Esophagus muscularis mucosa (tissue), 4 donors: ENCODE results near the gene TXNDC16. TPM values are rescaled to one million over a fixed set of nuclear protein-coding genes. Genes with fewer than 3 reads are reported as not detected.

Source experiments
- DNase-seq: peaks from one replicate; pipeline ENCODE4 v3.0.0-alpha.2; 2017; ENCODE audit errors: extremely low spot score
- H3K27ac ChIP-seq, 4 donors: fragments of 200-600 bp; sonication (generic); replicated peaks in 1 of 4; 1 replicate in 3 of 4; 2 replicates in 1 of 4; pipeline ENCODE4 v1.5.1; 2016 to 2019; ENCODE audit warnings: mild to moderate bottlenecking in 1 of 4
- H3K27me3 ChIP-seq, 4 donors: fragments of 200-600 bp; sonication (generic); one replicate each; pipeline versions ENCODE4 v1.5.1 to v1.6.0; 2016 to 2019
- H3K36me3 ChIP-seq, 4 donors: fragments of 200-600 bp; sonication (generic); one replicate each; pipeline ENCODE4 v1.5.1; 2016 to 2019
- H3K4me1 ChIP-seq, 4 donors: fragments of 200-600 bp; sonication (generic); one replicate each; pipeline ENCODE4 v1.5.1; 2016 to 2019
- H3K4me3 ChIP-seq, 4 donors: fragments of 200-600 bp; sonication (generic); 1 replicate in 2 of 4; 2 replicates in 2 of 4; pipeline ENCODE4 v1.5.1; 2016 to 2019; ENCODE audit warnings: mild to moderate bottlenecking in 4 of 4, moderate library complexity in 1 of 4
- H3K9me3 ChIP-seq, 4 donors: fragments of 200-600 bp; sonication (generic); 1 replicate in 3 of 4; 2 replicates in 1 of 4; pipeline ENCODE4 v1.5.1; 2016 to 2019
- CTCF ChIP-seq, 3 experiments: fragments of 200-600 bp in 2 of 3; fragments of 450-650 bp in 1 of 3; sonication (generic) in 2 of 3; IDR thresholded peaks; one replicate each; pipeline ENCODE4 v1.5.1; 2017 to 2019; ENCODE audit warnings: antibody characterized with exemption in 3 of 3, mild to moderate bottlenecking in 2 of 3, moderate library complexity in 1 of 3
- EP300 ChIP-seq: sonication (generic); formaldehyde crosslinking; IDR thresholded peaks from one replicate; pipeline ENCODE4 v1.6.1; 2017; ENCODE audit warnings: antibody characterized with exemption
- POLR2A ChIP-seq: fragments of 450-650 bp; IDR thresholded peaks from one replicate; pipeline ENCODE4 v1.6.1; 2017; ENCODE audit warnings: antibody characterized with exemption, moderate library complexity, mild to moderate bottlenecking, low read depth
- POLR2AphosphoS5 ChIP-seq, 2 donors: sonication (generic); formaldehyde crosslinking; IDR thresholded peaks; one replicate each; pipeline ENCODE4 v1.6.1; 2017; ENCODE audit warnings: antibody characterized with exemption in 2 of 2
- WGBS: methylation state at CpG from one replicate; pipeline ENCODE4 v1.1.5; 2018; 5-methylcytosine and 5-hydroxymethylcytosine counted together
- intact Hi-C: fragments of 100-400 bp; cut with DNase I; formaldehyde crosslinking; loops from one replicate; pipeline ENCODE4 v1.15.1; 2023
- total RNA-seq, 4 donors: library from RNA; depleted of rRNA; stranded (reverse); fragments of >200 nt; gene quantifications; one replicate each; pipeline versions ENCODE4 v1.1.0 to v1.2.1, GENCODE V29; 2016

The TXNDC16 gene
- total RNA-seq, 4 donors from 2014 or later: 6.5 to 12.5 (median 11.8) TPM

DNA sequence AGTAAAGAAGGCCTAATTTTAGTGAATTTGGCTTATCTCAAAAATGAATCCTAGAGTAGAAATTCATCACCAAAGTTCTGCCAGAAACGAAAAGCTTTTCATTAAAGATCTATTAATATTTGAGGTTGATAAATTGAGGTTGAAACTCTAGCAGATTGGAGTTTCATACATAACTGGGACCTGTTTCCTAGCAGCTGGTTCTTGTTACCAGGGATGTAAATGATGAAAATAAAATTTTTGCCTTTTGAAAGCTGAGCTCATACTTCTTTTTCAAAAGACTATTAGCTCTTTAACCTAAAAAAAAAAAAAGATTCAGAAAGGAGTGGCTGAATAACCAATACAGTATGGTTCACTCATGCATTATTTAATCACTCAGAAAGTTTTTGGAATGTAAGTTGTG is 139.9 kb downstream of the TXNDC16 start:
- TF ChIP-seq CTCF (IDR thresholded peaks at IDR 0.05): no peak
- no peak for TF ChIP-seq EP300
- no peak for TF ChIP-seq POLR2A
- no peak for TF ChIP-seq POLR2AphosphoS5 (IDR thresholded peaks at IDR 0.05)
- WGBS: 50% methylated on average over 1 of the region's 1 CpG
- Histone ChIP-seq H3K27ac (no peak overlapping the region), H3K9me3 (no peaks in the 10 kb centered on the region), H3K4me1 (peaks cover 0 to 3% (median 0%) of the 10 kb centered on the region in 4 donors), H3K4me3 (no peak overlapping the region), H3K36me3 (no peaks in the 10 kb centered on the region), H3K27me3 (no peaks in the 10 kb centered on the region)
- intact Hi-C loops: no loop called here
- no peak for DNase-seq

- 86% methylated on average over 1 of the region's 1 CpG for WGBS
- no peak overlapping the region for H3K27ac ChIP-seq
- no peaks in the 10 kb centered on the region for H3K9me3 ChIP-seq
- intact Hi-C loops: no loop called here
- no peak overlapping the region for H3K4me3 ChIP-seq
- no peak for DNase-seq
- peaks cover 0 to 11% (median 9%) of the 10 kb centered on the region in 4 donors for H3K4me1 ChIP-seq
- TF ChIP-seq POLR2A: no peak
- TF ChIP-seq EP300: no peak
- no peaks in the 10 kb centered on the region for H3K36me3 ChIP-seq
- H3K27me3 ChIP-seq: no peaks in the 10 kb centered on the region
Measured at GRCh38 chr14:52405314-52405713, 147.0 kb downstream of the TXNDC16 start.

GRCh38 chr14:52402812-52403526 is 149.3 kb downstream of the TXNDC16 start:
- no peak for DNase-seq
- intact Hi-C loops: no loop called here
- Histone ChIP-seq H3K4me1 (peaks cover 0 to 19% (median 16%) of the 10 kb centered on the region in 4 donors), H3K27ac (no peak overlapping the region), H3K27me3 (no peaks in the 10 kb centered on the region), H3K9me3 (no peaks in the 10 kb centered on the region), H3K36me3 (no peaks in the 10 kb centered on the region), H3K4me3 (no peak overlapping the region)
- TF ChIP-seq POLR2AphosphoS5 (IDR thresholded peaks at IDR 0.05) (no peak), POLR2A (no peak), EP300 (no peak), CTCF (IDR thresholded peaks at IDR 0.05) (no peak)
- WGBS: 79% methylated on average over 4 of the region's 4 CpGs

DNA sequence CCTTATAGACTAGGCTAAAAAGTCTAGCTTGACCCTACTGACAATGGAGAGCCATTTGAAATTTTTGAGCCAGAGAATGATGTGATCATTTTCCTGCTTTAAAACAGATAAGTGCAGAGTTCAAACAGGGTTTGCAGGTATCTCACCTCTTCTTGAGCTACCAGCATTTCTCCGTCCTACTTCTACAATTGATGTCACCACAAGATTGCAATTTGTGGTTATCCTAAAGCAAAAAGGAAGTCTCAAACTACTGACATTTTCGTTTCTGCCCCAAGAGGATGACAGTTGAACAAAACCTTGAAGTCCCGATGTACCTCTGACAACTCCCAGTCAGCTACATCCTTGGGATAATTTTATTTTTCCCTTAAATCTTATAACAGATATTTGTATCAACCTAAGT is 151.5 kb downstream of the TXNDC16 start:
- Histone ChIP-seq H3K4me3 (no peak overlapping the region), H3K4me1 (peaks cover 0 to 19% (median 16%) of the 10 kb centered on the region in 4 donors), H3K9me3 (no peaks in the 10 kb centered on the region), H3K36me3 (no peaks in the 10 kb centered on the region), H3K27ac (no peak overlapping the region), H3K27me3 (no peaks in the 10 kb centered on the region)
- 79% methylated on average over 3 of the region's 3 CpGs for WGBS
- DNase-seq: no peak
- intact Hi-C loops: no loop called here
- TF ChIP-seq CTCF (IDR thresholded peaks at IDR 0.05): no peak
- TF ChIP-seq POLR2A: no peak
- no peak for TF ChIP-seq POLR2AphosphoS5 (IDR thresholded peaks at IDR 0.05)
- no peak for TF ChIP-seq EP300

DNA sequence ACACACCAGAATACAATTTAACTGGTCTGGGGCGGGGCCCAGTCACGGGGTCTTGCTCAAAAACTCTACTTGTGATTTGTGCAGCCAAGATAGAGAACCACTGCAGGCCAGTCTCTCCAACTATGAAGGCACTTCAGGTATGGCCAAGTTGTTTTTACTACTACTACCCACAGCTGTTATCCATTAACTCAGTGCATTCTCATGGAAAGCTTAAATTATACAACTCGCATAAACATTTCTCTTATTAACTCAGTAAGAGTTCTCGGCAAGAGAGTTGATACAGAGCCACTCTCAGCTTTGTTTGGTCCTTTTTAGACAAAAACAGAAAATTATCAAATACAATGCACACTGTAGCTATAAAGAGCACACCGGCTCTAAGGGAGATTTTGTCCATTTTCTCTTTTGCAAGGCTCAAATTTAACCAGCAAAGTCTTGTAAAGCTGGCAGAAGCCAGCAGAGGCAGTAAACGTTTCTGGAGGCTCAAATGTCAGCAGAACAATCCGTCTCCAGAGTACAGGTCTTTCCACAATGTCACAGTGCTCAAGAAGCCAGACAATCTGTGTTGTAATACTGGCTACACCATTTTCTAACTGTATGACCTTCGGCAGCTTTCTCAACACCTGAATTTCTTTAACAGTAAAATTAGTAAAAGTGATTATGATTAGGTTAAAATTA is 152.2 kb downstream of the TXNDC16 start:
- no peak for DNase-seq
- 45% methylated on average over 8 of the region's 8 CpGs for WGBS
- no peak overlapping the region for H3K4me3 ChIP-seq
- intact Hi-C loops: no loop called here
- H3K9me3 ChIP-seq: no peaks in the 10 kb centered on the region
- H3K27ac ChIP-seq: no peak overlapping the region
- no peaks in the 10 kb centered on the region for H3K27me3 ChIP-seq
- TF ChIP-seq CTCF (IDR thresholded peaks at IDR 0.05) (no peak), POLR2A (no peak)
- peaks cover 0 to 19% (median 16%) of the 10 kb centered on the region in 4 donors for H3K4me1 ChIP-seq
- no peaks in the 10 kb centered on the region for H3K36me3 ChIP-seq
